Measurements from ENCODE around the gene SH2B3. TPM values are rescaled to one million over a fixed set of nuclear protein-coding genes. Genes with fewer than 3 reads are reported as not detected.

The SH2B3 gene
- total and polyA plus RNA-seq, 2 of the 13 experiments (the other 11 are each of a cell fraction or from before 2014, with no cell fraction given), result 6.8 to 6.9 TPM

DNA sequence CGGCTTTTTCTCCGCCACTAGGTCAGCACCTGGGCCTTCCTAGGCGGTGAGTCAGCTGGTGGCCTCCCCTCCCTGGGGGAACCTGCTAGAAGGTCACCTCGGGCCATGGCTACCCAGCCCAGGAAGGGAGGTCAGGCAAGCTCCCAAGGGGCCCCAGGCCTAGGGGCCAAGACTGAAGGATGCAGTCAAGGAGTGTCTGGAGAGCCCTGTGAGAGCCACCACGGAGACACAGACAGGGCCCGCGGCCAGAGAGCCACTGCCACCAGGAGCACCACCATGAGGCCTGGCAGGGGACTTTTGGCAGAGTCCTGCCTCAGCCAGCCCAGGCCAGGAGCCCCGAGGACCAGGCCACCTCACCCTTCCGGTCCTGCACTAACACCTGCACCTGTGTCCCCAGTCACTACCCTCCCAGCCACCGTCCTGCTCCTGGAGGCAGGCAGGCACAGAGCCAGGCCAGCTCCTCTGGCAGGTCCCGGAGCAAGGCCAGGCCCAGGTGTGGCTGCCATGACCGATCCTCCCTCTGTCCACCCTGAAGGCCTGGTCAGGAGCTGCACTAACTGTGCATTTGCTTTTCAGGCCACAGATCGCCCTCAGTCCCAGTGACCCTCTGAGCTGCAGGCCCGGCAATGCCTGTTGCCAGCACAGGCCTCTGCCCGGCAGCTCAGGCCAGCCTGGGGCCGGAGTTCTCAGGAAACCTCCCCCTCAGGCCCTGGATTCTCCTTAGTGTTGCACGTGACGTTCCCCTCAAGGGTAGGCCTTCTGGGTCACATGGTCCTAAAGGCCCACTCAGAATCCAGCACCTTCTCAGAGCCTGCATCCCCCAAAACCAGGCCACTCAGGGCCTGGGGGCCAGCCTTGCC, 43.8 kb upstream of the SH2B3 start (continued):
- no peak for TF ChIP-seq ZNF574 (CRISPR knock-in tag; IDR thresholded peaks at IDR 0.05)
- peak; percentile 14; the same call in 1 of the 2 replicates for TF ChIP-seq PHF21A (CRISPR knock-in tag; IDR thresholded peaks at IDR 0.05)
- no peak for TF ChIP-seq KLF13 (CRISPR knock-in tag; IDR thresholded peaks at IDR 0.05)
- peak; percentile 96 for TF ChIP-seq THRA (CRISPR knock-in tag; IDR thresholded peaks at IDR 0.05; ENCODE audit: borderline replicate concordance)
- no peak for TF ChIP-seq ZNF572 (CRISPR knock-in tag; IDR thresholded peaks at IDR 0.05)
- TF ChIP-seq, protein P1, sequence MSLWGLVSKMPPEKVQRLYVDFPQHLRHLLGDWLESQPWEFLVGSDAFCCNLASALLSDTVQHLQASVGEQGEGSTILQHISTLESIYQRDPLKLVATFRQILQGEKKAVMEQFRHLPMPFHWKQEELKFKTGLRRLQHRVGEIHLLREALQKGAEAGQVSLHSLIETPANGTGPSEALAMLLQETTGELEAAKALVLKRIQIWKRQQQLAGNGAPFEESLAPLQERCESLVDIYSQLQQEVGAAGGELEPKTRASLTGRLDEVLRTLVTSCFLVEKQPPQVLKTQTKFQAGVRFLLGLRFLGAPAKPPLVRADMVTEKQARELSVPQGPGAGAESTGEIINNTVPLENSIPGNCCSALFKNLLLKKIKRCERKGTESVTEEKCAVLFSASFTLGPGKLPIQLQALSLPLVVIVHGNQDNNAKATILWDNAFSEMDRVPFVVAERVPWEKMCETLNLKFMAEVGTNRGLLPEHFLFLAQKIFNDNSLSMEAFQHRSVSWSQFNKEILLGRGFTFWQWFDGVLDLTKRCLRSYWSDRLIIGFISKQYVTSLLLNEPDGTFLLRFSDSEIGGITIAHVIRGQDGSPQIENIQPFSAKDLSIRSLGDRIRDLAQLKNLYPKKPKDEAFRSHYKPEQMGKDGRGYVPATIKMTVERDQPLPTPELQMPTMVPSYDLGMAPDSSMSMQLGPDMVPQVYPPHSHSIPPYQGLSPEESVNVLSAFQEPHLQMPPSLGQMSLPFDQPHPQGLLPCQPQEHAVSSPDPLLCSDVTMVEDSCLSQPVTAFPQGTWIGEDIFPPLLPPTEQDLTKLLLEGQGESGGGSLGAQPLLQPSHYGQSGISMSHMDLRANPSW (CRISPR knock-in tag; IDR thresholded peaks at IDR 0.05; ENCODE audit: borderline replicate concordance), result no peak
- TF ChIP-seq ZNF136 (CRISPR knock-in tag; IDR thresholded peaks at IDR 0.05; ENCODE audit: low read depth), result no peak
- no peak for TF ChIP-seq ZNF724P (CRISPR knock-in tag; IDR thresholded peaks at IDR 0.05; ENCODE audit: borderline replicate concordance)
- TF ChIP-seq MED8 (CRISPR knock-in tag; IDR thresholded peaks at IDR 0.05; ENCODE audit: insufficient replicate concordance), result no peak
- TF ChIP-seq ZNF318 (CRISPR knock-in tag; IDR thresholded peaks at IDR 0.05), result no peak
- TF ChIP-seq YY1 (IDR thresholded peaks at IDR 0.05; ENCODE audit: insufficient read depth, insufficient replicate concordance, low read depth, low read length), result no peak

Data from HepG2 (cell line).